HEK293 (cell line): ENCODE data around the gene CLSTN1.

Experiments used
- CTCF ChIA-PET: fragments of 350-600 bp; formaldehyde crosslinking; extraction: SDS; loops from one replicate; lab custom pipeline; 2021; ENCODE audit warnings: antibody characterized with exemption; lab: Yijun Ruan, JAX
- POLR2A ChIA-PET: fragments of 300-600 bp; formaldehyde crosslinking; extraction: SDS; loops from one replicate; lab custom pipeline; 2020; ENCODE audit warnings: antibody characterized with exemption, inconsistent platforms; lab: Yijun Ruan, JAX
- H3K27ac ChIP-seq: fragments of 200-500 bp; sonication (Bioruptor generic); 2 replicates; pipeline ENCODE4 v1.5.1; 2014; ENCODE audit warnings: low read depth, low read length, control low read depth, inconsistent platforms; ENCODE audit errors: extremely low read depth
- H3K36me3 ChIP-seq, 2 experiments: fragments of 200-500 bp in 1 of 2; sonication (Bioruptor generic) in 1 of 2; 1 replicate in 1 of 2; 2 replicates in 1 of 2; pipeline ENCODE4 v1.5.1; 2014 to 2017; ENCODE audit warnings: inconsistent platforms in 2 of 2, low read length in 2 of 2; ENCODE audit not compliant: control insufficient read depth in 2 of 2, insufficient read depth in 1 of 2
- H3K4me1 ChIP-seq: fragments of 200-500 bp; sonication (Bioruptor generic); 2 replicates; pipeline ENCODE4 v1.5.1; 2014; ENCODE audit warnings: mild to moderate bottlenecking, low read length, inconsistent platforms; ENCODE audit not compliant: control insufficient read depth, insufficient read depth
- H3K4me3 ChIP-seq: 2 replicates; pipeline ENCODE4 v1.5.1; 2011; ENCODE audit warnings: low read depth, mild to moderate bottlenecking, control low read depth, low read length, moderate library complexity
- H3K9me3 ChIP-seq: fragments of 200-500 bp; sonication (Bioruptor generic); 2 replicates; pipeline ENCODE4 v1.5.1; 2014; ENCODE audit warnings: low read depth, low read length, inconsistent platforms; ENCODE audit not compliant: control insufficient read depth, insufficient read depth
- BCL6B ChIP-seq: fragments of 450-650 bp; formaldehyde crosslinking; IDR thresholded peaks from 2 replicates; pipeline ENCODE4 v1.5.1; 2017; ENCODE audit warnings: missing biosample characterization, missing genetic modification characterization
- EGR2 ChIP-seq: fragments of 450-650 bp; formaldehyde crosslinking; IDR thresholded peaks from 2 replicates; pipeline ENCODE4 v1.5.1; 2016; ENCODE audit warnings: low read depth, missing biosample characterization, missing genetic modification characterization
- MYNN ChIP-seq: fragments of 450-650 bp; formaldehyde crosslinking; IDR thresholded peaks from 2 replicates; pipeline ENCODE4 v1.5.1; 2016; ENCODE audit warnings: missing biosample characterization, missing genetic modification characterization, borderline replicate concordance
- WT1 ChIP-seq: fragments of 450-650 bp; formaldehyde crosslinking; IDR thresholded peaks from 2 replicates; pipeline ENCODE4 v1.5.1; 2016; ENCODE audit warnings: missing biosample characterization, missing genetic modification characterization
- ZBTB6 ChIP-seq: fragments of 450-650 bp; formaldehyde crosslinking; IDR thresholded peaks from 2 replicates; pipeline ENCODE4 v1.5.1; 2017; ENCODE audit warnings: missing biosample characterization, missing genetic modification characterization
- ZFP69B ChIP-seq: fragments of 450-650 bp; formaldehyde crosslinking; IDR thresholded peaks from 2 replicates; pipeline ENCODE4 v1.5.1; 2016; ENCODE audit warnings: missing biosample characterization, missing genetic modification characterization
- ZIC2 ChIP-seq: fragments of 450-650 bp; formaldehyde crosslinking; IDR thresholded peaks from 2 replicates; pipeline ENCODE4 v1.5.1; 2016; ENCODE audit warnings: missing biosample characterization, missing genetic modification characterization
- ZNF10 ChIP-seq: fragments of 450-650 bp; formaldehyde crosslinking; IDR thresholded peaks from 2 replicates; pipeline ENCODE4 v1.5.1; 2017; ENCODE audit warnings: missing biosample characterization, missing genetic modification characterization
- ZNF132 ChIP-seq: fragments of 450-650 bp; formaldehyde crosslinking; IDR thresholded peaks from 2 replicates; pipeline ENCODE4 v1.5.1; 2017; ENCODE audit warnings: missing biosample characterization, missing genetic modification characterization, borderline replicate concordance
- ZNF155 ChIP-seq: fragments of 450-650 bp; formaldehyde crosslinking; IDR thresholded peaks from 2 replicates; pipeline ENCODE4 v1.5.1; 2016; ENCODE audit warnings: missing biosample characterization, missing genetic modification characterization
- ZNF19 ChIP-seq: fragments of 450-650 bp; formaldehyde crosslinking; IDR thresholded peaks from 2 replicates; pipeline ENCODE4; 2016; ENCODE audit warnings: missing biosample characterization, missing genetic modification characterization, low read depth
- ZNF26 ChIP-seq: fragments of 450-650 bp; formaldehyde crosslinking; IDR thresholded peaks from 2 replicates; pipeline ENCODE4 v1.5.1; 2016; ENCODE audit warnings: missing biosample characterization, missing genetic modification characterization
- ZNF341 ChIP-seq: fragments of 450-650 bp; formaldehyde crosslinking; IDR thresholded peaks from 2 replicates; pipeline ENCODE4; 2016; ENCODE audit warnings: low read depth, missing biosample characterization, missing genetic modification characterization
- ZNF362 ChIP-seq: fragments of 450-650 bp; formaldehyde crosslinking; IDR thresholded peaks from 2 replicates; pipeline ENCODE4 v1.5.1; 2016; ENCODE audit warnings: missing biosample characterization, missing genetic modification characterization
- ZNF433 ChIP-seq: fragments of 450-650 bp; formaldehyde crosslinking; IDR thresholded peaks from 2 replicates; pipeline ENCODE4 v1.5.1; 2016; ENCODE audit warnings: missing biosample characterization, missing genetic modification characterization, low read depth
- ZNF473 ChIP-seq: fragments of 450-650 bp; formaldehyde crosslinking; IDR thresholded peaks from 2 replicates; pipeline ENCODE4 v1.5.1; 2017; ENCODE audit warnings: missing biosample characterization, missing genetic modification characterization
- ZNF544 ChIP-seq: fragments of 450-650 bp; formaldehyde crosslinking; IDR thresholded peaks from 2 replicates; pipeline ENCODE4 v1.5.0; 2017; ENCODE audit warnings: missing biosample characterization, missing genetic modification characterization
- ZNF558 ChIP-seq: fragments of 450-650 bp; formaldehyde crosslinking; IDR thresholded peaks from 2 replicates; pipeline ENCODE4 v1.5.1; 2016; ENCODE audit warnings: missing biosample characterization, missing genetic modification characterization
- ZNF561 ChIP-seq: fragments of 450-650 bp; IDR thresholded peaks from 2 replicates; pipeline ENCODE4 v1.5.1; 2018; ENCODE audit warnings: missing biosample characterization, missing genetic modification characterization, borderline replicate concordance
- ZNF600 ChIP-seq: fragments of 450-650 bp; formaldehyde crosslinking; IDR thresholded peaks from 2 replicates; pipeline ENCODE4 v1.5.1; 2016; ENCODE audit warnings: missing biosample characterization, missing genetic modification characterization
- ZNF658 ChIP-seq: fragments of 450-650 bp; formaldehyde crosslinking; IDR thresholded peaks from 2 replicates; pipeline ENCODE4; 2016; ENCODE audit warnings: missing biosample characterization, missing genetic modification characterization
- ZNF670 ChIP-seq: fragments of 450-650 bp; formaldehyde crosslinking; IDR thresholded peaks from 2 replicates; pipeline ENCODE4 v1.5.1; 2016; ENCODE audit warnings: missing biosample characterization, missing genetic modification characterization, low read depth
- ZSCAN18 ChIP-seq: fragments of 450-650 bp; formaldehyde crosslinking; IDR thresholded peaks from 2 replicates; pipeline ENCODE4 v1.5.1; 2016; ENCODE audit warnings: missing biosample characterization, missing genetic modification characterization

Gene CLSTN1

GRCh38 chr1:9836632-9836960 lies 12.8 kb upstream of the CLSTN1 start (continued):
- TF ChIP-seq ZNF473 (tag by site-specific recombination) = no peak
- TF ChIP-seq ZNF155 = no peak
- no peak for TF ChIP-seq ZNF558 (tag by site-specific recombination)
- no peak for TF ChIP-seq WT1

- CTCF ChIA-PET = interaction anchor here (0.5 to 1.3 kb wide), 2 partner anchors 50 to 79 kb away, joined by 3 to 4 read pairs; no protein-coding TSS in a partner anchor
- H3K36me3 ChIP-seq = no peaks in the 10 kb centered on the region
- H3K27ac ChIP-seq = no peak overlapping the region
- H3K4me1 ChIP-seq = no peaks in the 10 kb centered on the region
- TF ChIP-seq ZNF544 (tag by site-specific recombination) (no peak), ZSCAN18 (no peak), ZNF600 (tag by site-specific recombination) (peak; percentile 53; the same call in 1 of the 2 replicates), ZIC2 (peak; percentile 80), ZNF670 (tag by site-specific recombination) (no peak), ZNF19 (tag by site-specific recombination) (no peak), WT1 (no peak), EGR2 (tag by site-specific recombination) (0 out of 2 replicates have a peak, but pooled peaks have one; percentile 13), ZNF561 (no peak), BCL6B (tag by site-specific recombination) (no peak), ZBTB6 (tag by site-specific recombination) (peak; percentile 90), ZNF433 (tag by site-specific recombination) (no peak), ZNF658 (tag by site-specific recombination) (no peak), ZNF341 (peak; percentile 98), MYNN (no peak), ZFP69B (tag by site-specific recombination) (no peak), ZNF26 (tag by site-specific recombination) (no peak), ZNF362 (tag by site-specific recombination) (no peak), ZNF132 (tag by site-specific recombination) (no peak), ZNF10 (tag by site-specific recombination) (no peak)
- H3K4me3 ChIP-seq = no peak overlapping the region
- POLR2A ChIA-PET = no interaction called here
- no peaks in the 10 kb centered on the region for H3K9me3 ChIP-seq
Measured at GRCh38 chr1:9835758-9836631, 12.2 kb upstream of the CLSTN1 start.
